Lower leg skin (tissue), 4 donors: ENCODE results near the gene ADGRF5. TPM values are rescaled to one million over a fixed set of nuclear protein-coding genes. Genes with fewer than 3 reads are reported as not detected.
"Not testable (repeated sequence)": the region's sequence is repeated elsewhere in the genome, so short reads cannot be mapped to it uniquely, and the experiment has no call there.

Experiments used
- DNase-seq, 2 donors: peaks; one replicate each; pipeline ENCODE4 v3.0.0-alpha.2; 2019; ENCODE audit warnings: low spot score in 2 of 2
- H3K4me3 ChIP-seq: fragments of 200-600 bp; sonication (generic); 2 replicates; pipeline ENCODE4 v1.5.1; 2017; ENCODE audit warnings: mild to moderate bottlenecking, low read depth; ENCODE audit not compliant: poor library complexity, severe bottlenecking
- POLR2A ChIP-seq, 2 donors: fragments of 450-650 bp; IDR thresholded peaks; one replicate each; pipeline ENCODE4 v1.6.1; 2016 to 2017; ENCODE audit warnings: antibody characterized with exemption in 2 of 2, mild to moderate bottlenecking in 1 of 2, moderate library complexity in 1 of 2
- WGBS, 2 donors: methylation state at CpG; one replicate each; pipeline ENCODE4 v1.1.5; 2018; 5-methylcytosine and 5-hydroxymethylcytosine counted together
- intact Hi-C: fragments of 100-400 bp; cut with DNase I; formaldehyde crosslinking; loops from one replicate; pipeline ENCODE4 v1.15.0; 2023; ENCODE audit warnings: low total_unique reads
- total RNA-seq, 4 donors: library from RNA; depleted of rRNA; stranded (reverse); fragments of >200 nt; gene quantifications; one replicate each; pipeline ENCODE4 v1.1.0, GENCODE V29; 2016
- TF ChIP-seq, protein P1 (sequence below), 3 donors: fragments of 450-650 bp; IDR thresholded peaks; one replicate each; pipeline ENCODE4 v1.5.1; 2016; ENCODE audit warnings: antibody characterized with exemption in 3 of 3, mild to moderate bottlenecking in 3 of 3, moderate library complexity in 2 of 3

Gene ADGRF5
- total RNA-seq, 4 donors from 2014 or later, result 3.4 to 14.3 (median 7.4) TPM

DNA sequence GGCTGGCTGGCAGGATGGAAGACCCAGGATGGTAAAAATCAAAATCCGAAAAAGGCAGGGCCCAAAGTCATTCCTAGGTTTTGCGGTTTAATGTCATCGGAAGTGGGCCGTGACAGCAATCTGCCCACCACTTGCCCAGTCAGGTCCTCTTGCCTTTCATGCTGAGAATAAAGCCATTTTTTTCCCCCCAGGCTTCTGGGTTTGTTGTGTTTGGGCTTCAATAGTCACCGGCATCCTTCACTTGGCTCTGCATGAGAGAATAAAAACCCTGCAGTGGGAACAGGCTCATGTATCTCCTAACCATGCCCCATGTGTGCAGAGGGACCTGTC, 72.4 kb downstream of the ADGRF5 start:
- intact Hi-C loops, result loop anchor here (10.0 kb wide), 1 partner anchor 195 kb away; the partner anchor contains the start of gene ADGRF1
- no peak for DNase-seq
- WGBS, 2 donors, result 21 to 34% methylated on average over 5 of the region's 5 CpGs
- TF ChIP-seq, protein P1, sequence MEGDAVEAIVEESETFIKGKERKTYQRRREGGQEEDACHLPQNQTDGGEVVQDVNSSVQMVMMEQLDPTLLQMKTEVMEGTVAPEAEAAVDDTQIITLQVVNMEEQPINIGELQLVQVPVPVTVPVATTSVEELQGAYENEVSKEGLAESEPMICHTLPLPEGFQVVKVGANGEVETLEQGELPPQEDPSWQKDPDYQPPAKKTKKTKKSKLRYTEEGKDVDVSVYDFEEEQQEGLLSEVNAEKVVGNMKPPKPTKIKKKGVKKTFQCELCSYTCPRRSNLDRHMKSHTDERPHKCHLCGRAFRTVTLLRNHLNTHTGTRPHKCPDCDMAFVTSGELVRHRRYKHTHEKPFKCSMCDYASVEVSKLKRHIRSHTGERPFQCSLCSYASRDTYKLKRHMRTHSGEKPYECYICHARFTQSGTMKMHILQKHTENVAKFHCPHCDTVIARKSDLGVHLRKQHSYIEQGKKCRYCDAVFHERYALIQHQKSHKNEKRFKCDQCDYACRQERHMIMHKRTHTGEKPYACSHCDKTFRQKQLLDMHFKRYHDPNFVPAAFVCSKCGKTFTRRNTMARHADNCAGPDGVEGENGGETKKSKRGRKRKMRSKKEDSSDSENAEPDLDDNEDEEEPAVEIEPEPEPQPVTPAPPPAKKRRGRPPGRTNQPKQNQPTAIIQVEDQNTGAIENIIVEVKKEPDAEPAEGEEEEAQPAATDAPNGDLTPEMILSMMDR (IDR thresholded peaks at IDR 0.05), result no peak
- no peak for TF ChIP-seq POLR2A (IDR thresholded peaks at IDR 0.05)
- H3K4me3 ChIP-seq, result no peak overlapping the region

DNA sequence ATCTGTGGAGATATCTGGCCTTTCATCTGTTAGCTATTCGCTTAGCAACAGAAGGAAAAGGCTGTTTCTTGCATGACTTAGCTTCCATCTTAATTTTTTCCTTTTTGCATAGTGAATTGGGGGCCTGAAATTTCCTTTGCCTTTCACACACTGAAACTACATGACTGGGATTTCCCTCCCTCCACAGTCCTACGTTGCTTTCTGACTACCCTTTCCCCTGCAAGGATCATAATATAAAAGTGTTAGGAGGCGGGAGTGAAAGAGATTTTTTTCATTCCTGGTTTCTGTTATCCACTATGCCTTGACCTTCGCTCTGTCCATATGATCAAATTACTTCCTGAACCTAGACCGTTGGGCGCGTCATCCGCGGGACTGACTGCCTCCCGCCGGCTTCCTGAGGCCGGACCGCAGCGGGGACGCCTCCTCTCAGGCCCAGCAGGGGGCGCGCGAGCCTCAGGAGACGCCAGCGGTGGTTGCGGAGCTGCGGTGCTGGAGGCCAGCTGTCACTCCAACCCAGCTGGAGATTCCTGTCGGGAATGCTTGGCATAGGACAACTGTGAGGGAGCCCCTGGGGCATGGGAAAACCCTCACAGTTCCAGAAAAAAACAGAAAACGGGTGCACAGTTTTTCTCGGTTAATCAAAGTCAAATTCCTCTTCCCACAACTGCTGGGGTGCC, 72.9 kb downstream of the ADGRF5 start:
- TF ChIP-seq POLR2A (IDR thresholded peaks at IDR 0.05), result no peak
- TF ChIP-seq, protein P1 (IDR thresholded peaks at IDR 0.05), result peak in 1 of 3 donors; percentile 87
- H3K4me3 ChIP-seq, result no peak overlapping the region
- intact Hi-C loops, result loop anchor here (10.0 kb wide), 1 partner anchor 196 kb away; the partner anchor contains the start of gene ADGRF1
- DNase-seq, result peak; percentile 71 to 97
- 6 to 7% methylated on average over 25 of the region's 25 CpGs for WGBS, 2 donors

DNA sequence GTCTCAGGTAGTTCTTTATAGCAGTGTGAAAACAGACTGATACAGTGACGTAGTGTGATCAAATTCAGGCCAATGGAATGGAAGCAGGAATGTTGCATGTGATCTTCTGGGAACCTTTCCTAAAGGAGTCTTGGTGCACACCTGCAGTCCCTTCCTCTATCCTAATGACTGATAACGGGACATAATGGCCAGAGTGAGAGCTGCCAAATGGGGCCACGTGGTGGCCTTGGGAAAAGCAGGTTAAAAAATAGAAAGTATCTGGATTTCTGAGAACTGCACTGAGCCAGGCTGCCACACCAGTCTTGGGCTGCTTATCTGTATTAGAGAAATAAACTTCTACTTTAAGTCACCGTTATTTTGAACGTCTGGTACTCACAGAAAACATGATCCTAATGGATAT, 76.6 kb downstream of the ADGRF5 start:
- DNase-seq, result no peak
- TF ChIP-seq POLR2A (IDR thresholded peaks at IDR 0.05), result no peak
- TF ChIP-seq, protein P1 (IDR thresholded peaks at IDR 0.05), result no peak
- H3K4me3 ChIP-seq, result no peak overlapping the region
- intact Hi-C loops, result loop anchor here (10.0 kb wide), 1 partner anchor 200 kb away; the partner anchor contains the start of gene ADGRF1
- 65 to 74% methylated on average over 5 of the region's 5 CpGs for WGBS, 2 donors

DNA sequence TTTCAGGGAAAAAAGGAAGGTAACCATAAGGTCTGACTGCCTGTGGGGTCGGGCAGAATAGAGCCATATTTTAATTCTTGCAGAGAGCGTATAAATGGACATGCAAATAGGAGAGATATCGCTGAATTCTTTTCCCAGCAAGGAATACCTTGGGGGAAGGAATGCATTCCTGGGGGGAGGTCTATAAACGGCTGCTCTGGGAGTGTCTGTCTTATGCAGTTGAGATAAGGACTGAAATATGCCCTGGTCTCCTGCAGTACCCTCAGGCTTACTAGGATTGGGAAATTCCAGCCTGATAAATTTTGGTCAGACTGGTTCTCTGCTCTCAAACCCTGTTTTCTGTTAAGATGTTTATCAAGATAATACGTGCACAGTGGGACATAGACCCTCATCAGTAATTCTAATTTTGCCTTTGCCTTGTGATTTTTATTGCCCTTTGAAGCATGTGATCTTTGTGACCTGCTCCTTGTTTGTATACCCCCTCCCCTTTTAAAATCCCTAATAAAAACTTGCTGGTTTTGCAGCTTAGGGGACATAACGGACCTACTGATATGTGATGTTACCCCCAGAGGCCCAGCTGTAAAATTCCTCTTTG, 79.4 kb downstream of the ADGRF5 start:
- 79 to 81% methylated on average over 6 of the region's 6 CpGs for WGBS, 2 donors
- not testable (repeated sequence) for DNase-seq, H3K4me3 ChIP-seq
- intact Hi-C loops, result loop anchor here (10.0 kb wide), 1 partner anchor 202 kb away; the partner anchor contains the start of gene ADGRF1

DNA sequence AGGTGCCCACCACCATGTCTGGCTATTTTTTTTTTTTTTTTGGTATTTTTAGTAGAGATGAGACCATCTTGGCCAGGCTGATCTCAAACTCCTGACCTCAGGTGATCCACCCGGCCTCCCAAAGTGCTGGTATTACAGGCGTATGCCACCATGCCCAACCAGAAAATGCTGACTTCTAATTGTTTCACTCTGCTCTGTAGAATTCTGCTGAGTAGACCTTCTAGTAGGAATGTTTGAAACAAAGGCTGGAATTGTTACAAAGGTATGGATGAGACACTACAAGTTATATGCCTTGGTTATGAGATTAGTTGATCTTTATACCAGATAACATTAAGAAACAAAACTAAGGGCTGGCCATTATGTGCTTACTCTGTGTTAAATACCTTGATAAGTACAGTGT, 83.7 kb downstream of the ADGRF5 start:
- 90 to 94% methylated on average over 2 of the region's 2 CpGs for WGBS, 2 donors
- TF ChIP-seq, protein P1 (IDR thresholded peaks at IDR 0.05), result no peak
- TF ChIP-seq POLR2A (IDR thresholded peaks at IDR 0.05), result no peak
- no peak overlapping the region for H3K4me3 ChIP-seq
- intact Hi-C loops, result no loop called here
- DNase-seq, result no peak

DNA sequence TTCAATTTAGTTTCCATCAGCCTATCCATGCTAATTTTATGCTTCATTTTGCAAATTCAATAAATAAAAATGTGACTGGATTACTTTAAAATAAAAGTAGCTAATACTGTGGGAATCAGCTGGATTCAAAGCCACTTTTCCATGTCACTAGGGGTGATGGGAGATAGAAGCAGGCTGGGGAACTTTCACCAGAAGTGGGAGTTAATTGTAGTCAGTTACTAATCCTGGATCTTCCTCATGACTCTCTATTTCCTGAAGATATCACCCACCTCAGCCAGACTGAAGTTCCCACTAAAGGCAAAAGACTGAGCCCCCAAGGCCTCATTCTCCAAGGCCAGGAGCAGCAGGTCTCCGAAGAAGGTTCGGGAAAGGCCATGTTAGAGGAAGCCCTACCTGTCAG, 86.7 kb downstream of the ADGRF5 start:
- intact Hi-C loops, H3K4me3 ChIP-seq, DNase-seq: not testable (repeated sequence)
- WGBS, 2 donors, result 82 to 96% methylated on average over 2 of the region's 2 CpGs

DNA sequence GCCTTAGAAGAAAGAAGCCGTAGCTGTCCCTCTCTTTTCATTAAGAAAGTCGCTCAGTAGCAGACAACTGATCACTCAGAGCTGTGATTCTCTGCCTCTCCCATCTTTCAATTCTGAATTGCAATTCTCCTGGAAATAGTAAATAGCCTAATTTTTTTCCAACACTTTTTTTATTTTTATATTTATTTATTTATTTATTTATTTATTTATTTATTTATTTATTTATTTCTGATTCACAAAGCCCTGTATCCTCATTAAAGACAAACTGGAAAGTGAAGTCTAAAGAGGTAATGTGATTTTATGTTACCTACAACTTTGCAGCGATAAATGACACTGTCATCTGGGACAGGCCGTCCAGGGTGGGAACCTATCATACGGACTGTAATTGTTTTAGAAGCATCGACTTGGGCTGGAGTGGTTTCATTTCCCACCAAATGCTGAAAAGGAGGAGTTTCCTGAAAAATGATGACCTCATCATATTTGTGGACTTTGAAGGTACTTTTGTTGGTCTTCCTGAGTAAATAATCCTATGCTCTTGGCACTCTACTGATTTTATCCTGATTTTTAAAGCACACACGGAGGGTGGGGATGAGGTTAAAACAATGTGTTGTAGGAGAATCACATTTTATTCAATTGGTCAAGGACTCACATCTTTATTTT, 87.4 kb downstream of the ADGRF5 start:
- intact Hi-C loops, DNase-seq, H3K4me3 ChIP-seq: not testable (repeated sequence)
- 72 to 77% methylated on average over 7 of the region's 7 CpGs for WGBS, 2 donors
